Chondrocyte (in vitro differentiated cells): Measurements from ENCODE around the gene CERK. TPM values are rescaled to one million over a fixed set of nuclear protein-coding genes. Genes with fewer than 3 reads are reported as not detected.

Experiments
- DNase-seq: peaks from one replicate; pipeline ENCODE4 v3.0.0; 2021; ENCODE audit warnings: mixed read lengths, low spot score
- H3K27ac Mint-ChIP-seq: one replicate; pipeline ENCODE4 v1.8.0; 2021; ENCODE audit warnings: mild to moderate bottlenecking, moderate library complexity, mixed read lengths; ENCODE audit not compliant: unreplicated experiment
- H3K27me3 Mint-ChIP-seq: 2 replicates; pipeline ENCODE4 v1.8.0; 2021; ENCODE audit warnings: low read depth, mixed read lengths
- H3K36me3 Mint-ChIP-seq: 2 replicates; pipeline ENCODE4 v1.8.0; 2021; ENCODE audit warnings: low read depth, mixed read lengths
- H3K4me1 Mint-ChIP-seq: 2 replicates; pipeline ENCODE4 v1.8.0; 2021; ENCODE audit warnings: low read depth, mild to moderate bottlenecking, mixed read lengths
- H3K4me3 Mint-ChIP-seq: one replicate; pipeline ENCODE4 v1.8.0; 2021; ENCODE audit warnings: mild to moderate bottlenecking, moderate library complexity, mixed read lengths; ENCODE audit not compliant: unreplicated experiment
- H3K9me3 Mint-ChIP-seq: 2 replicates; pipeline ENCODE4 v1.8.0; 2021; ENCODE audit warnings: low read depth, mixed read lengths
- CTCF ChIP-seq: fragments of 200-600 bp; sonication (generic); IDR thresholded peaks from 2 replicates; pipeline ENCODE4 v1.5.0; 2021; ENCODE audit warnings: antibody characterized with exemption, mild to moderate bottlenecking, moderate library complexity
- total RNA-seq: library from RNA; stranded (reverse); gene quantifications from 3 replicates; pipeline ENCODE4 v1.2.1, GENCODE V29; 2021

CERK gene
- total RNA-seq, 1 donor from 2014 or later = 28.8 TPM

GRCh38 chr22:46666577-46667244 lies 71.3 kb downstream of the CERK start:
- peaks cover 10% of the 10 kb centered on the region for H3K36me3 Mint-ChIP-seq
- H3K27me3 Mint-ChIP-seq = no peaks in the 10 kb centered on the region
- DNase-seq = no peak
- no peak overlapping the region for H3K4me3 Mint-ChIP-seq
- H3K27ac Mint-ChIP-seq = no peak overlapping the region
- TF ChIP-seq CTCF = no peak
- peaks cover 5% of the 10 kb centered on the region for H3K4me1 Mint-ChIP-seq
- H3K9me3 Mint-ChIP-seq = no peaks in the 10 kb centered on the region

- Mint-ChIP-seq H3K27ac (no peak overlapping the region), H3K27me3 (no peaks in the 10 kb centered on the region), H3K4me1 (peaks cover 5% of the 10 kb centered on the region), H3K4me3 (no peak overlapping the region), H3K9me3 (no peaks in the 10 kb centered on the region), H3K36me3 (peaks cover 10% of the 10 kb centered on the region)
- no peak for DNase-seq
- TF ChIP-seq CTCF = no peak
These were observed 72.2 kb downstream of the CERK start for GRCh38 chr22:46665751-46666280.

GRCh38 chr22:46665151-46665695 lies 72.8 kb downstream of the CERK start:
- H3K27ac Mint-ChIP-seq = no peak overlapping the region
- peaks cover 10% of the 10 kb centered on the region for H3K36me3 Mint-ChIP-seq
- no peak overlapping the region for H3K4me3 Mint-ChIP-seq
- no peak for TF ChIP-seq CTCF
- DNase-seq = no peak
- no peaks in the 10 kb centered on the region for H3K9me3 Mint-ChIP-seq
- H3K4me1 Mint-ChIP-seq = peaks cover 5% of the 10 kb centered on the region
- H3K27me3 Mint-ChIP-seq = no peaks in the 10 kb centered on the region

GRCh38 chr22:46664301-46664855 lies 73.7 kb downstream of the CERK start:
- Mint-ChIP-seq H3K36me3 (peaks cover 8% of the 10 kb centered on the region), H3K9me3 (no peaks in the 10 kb centered on the region), H3K27me3 (no peaks in the 10 kb centered on the region), H3K4me3 (no peak overlapping the region), H3K4me1 (no peaks in the 10 kb centered on the region), H3K27ac (no peak overlapping the region)
- no peak for TF ChIP-seq CTCF
- DNase-seq = no peak

GRCh38 chr22:46663436-46664100 lies 74.5 kb downstream of the CERK start:
- DNase-seq = no peak
- H3K27me3 Mint-ChIP-seq = no peaks in the 10 kb centered on the region
- TF ChIP-seq CTCF = no peak
- no peak overlapping the region for H3K4me3 Mint-ChIP-seq
- H3K4me1 Mint-ChIP-seq = no peaks in the 10 kb centered on the region
- H3K27ac Mint-ChIP-seq = no peak overlapping the region
- peaks cover 5% of the 10 kb centered on the region for H3K36me3 Mint-ChIP-seq
- no peaks in the 10 kb centered on the region for H3K9me3 Mint-ChIP-seq
